Measurements from ENCODE around the gene DNAJC17. TPM values are rescaled to one million over a fixed set of nuclear protein-coding genes. Genes with fewer than 3 reads are reported as not detected.

Gene DNAJC17
- total RNA-seq, 1 donor from 2014 or later = 55.6 TPM

GRCh38 chr15:40764629-40765103 is 42.6 kb downstream of the DNAJC17 start:
- H3K27ac Mint-ChIP-seq (ENCODE audit: unreplicated experiment) = no peak overlapping the region
- TF ChIP-seq CTCF (IDR thresholded peaks at IDR 0.05; ENCODE audit: unreplicated experiment) = no peak

DNA sequence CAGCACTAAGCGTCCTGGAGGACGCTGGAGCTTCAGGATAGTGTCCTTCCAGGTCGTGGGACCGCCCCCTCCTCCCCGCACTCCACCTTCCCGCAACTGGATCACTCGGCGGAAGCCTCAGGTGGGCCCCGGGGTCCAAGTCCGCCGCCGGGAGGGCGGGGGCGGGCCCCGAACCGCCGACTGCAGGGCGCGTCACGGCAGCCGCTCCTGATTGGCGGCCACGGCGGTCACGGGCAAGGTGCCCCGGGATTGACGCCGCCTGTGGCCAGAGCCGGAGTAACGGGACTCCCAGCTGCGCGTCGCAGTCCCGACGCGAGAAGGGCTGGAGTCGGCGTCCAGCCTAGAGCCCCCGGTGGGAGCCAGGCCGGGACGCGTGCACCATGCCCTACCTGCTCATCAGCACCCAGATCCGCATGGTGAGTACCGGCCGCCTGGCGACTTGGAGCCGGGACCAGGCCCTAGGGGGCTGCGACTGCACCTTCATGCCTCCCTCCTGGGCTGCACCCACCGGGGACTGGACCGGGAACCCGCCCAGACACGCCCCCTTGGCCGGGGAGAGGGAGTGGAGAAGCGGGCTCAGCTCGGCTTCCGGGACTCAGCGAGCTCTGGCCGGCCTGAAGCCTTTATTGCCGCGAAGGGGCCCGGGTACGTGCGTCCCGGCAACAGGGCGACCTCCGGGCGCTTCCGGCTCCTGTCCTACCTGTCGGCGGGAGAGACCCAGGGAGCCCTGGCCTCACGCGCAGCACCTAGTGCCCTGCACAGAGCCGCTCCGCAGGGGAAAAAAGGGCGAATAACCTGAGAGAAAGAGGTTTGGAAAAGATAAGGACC is 43.3 kb downstream of the DNAJC17 start, which contains the start of gene GCHFR:
Gene GCHFR (plus strand): TSS at position 268 of the 828 bp plus-strand sequence. CDS start 113 bp downstream, at position 381.
- Mint-ChIP-seq H3K36me3 (ENCODE audit: low read depth, unreplicated experiment) (peaks cover 3% of the 10 kb centered on the region), H3K4me1 (ENCODE audit: unreplicated experiment) (peaks cover 13% of the 10 kb centered on the region), H3K27ac (ENCODE audit: unreplicated experiment) (no peak within 1 kb of the TSS), H3K4me3 (ENCODE audit: unreplicated experiment) (peak within 1 kb of the TSS; percentile 84), H3K27me3 (ENCODE audit: unreplicated experiment) (peaks cover 17% of the 10 kb centered on the region), H3K9me3 (ENCODE audit: unreplicated experiment) (no peaks in the 10 kb centered on the region)
- TF ChIP-seq CTCF (IDR thresholded peaks at IDR 0.05; ENCODE audit: unreplicated experiment) = no peak
- peak; percentile 71 for DNase-seq (ENCODE audit: low spot score)

More at GRCh38 chr15:40764629-40765103, 42.6 kb downstream of the DNAJC17 start:
- H3K4me3 Mint-ChIP-seq (ENCODE audit: unreplicated experiment) = peak overlapping the region; percentile 14
- H3K9me3 Mint-ChIP-seq (ENCODE audit: unreplicated experiment) = no peaks in the 10 kb centered on the region
- H3K27me3 Mint-ChIP-seq (ENCODE audit: unreplicated experiment) = peaks cover 17% of the 10 kb centered on the region
- H3K36me3 Mint-ChIP-seq (ENCODE audit: low read depth, unreplicated experiment) = peaks cover 3% of the 10 kb centered on the region
- no peak for DNase-seq (ENCODE audit: low spot score)
- peaks cover 13% of the 10 kb centered on the region for H3K4me1 Mint-ChIP-seq (ENCODE audit: unreplicated experiment)

DNA sequence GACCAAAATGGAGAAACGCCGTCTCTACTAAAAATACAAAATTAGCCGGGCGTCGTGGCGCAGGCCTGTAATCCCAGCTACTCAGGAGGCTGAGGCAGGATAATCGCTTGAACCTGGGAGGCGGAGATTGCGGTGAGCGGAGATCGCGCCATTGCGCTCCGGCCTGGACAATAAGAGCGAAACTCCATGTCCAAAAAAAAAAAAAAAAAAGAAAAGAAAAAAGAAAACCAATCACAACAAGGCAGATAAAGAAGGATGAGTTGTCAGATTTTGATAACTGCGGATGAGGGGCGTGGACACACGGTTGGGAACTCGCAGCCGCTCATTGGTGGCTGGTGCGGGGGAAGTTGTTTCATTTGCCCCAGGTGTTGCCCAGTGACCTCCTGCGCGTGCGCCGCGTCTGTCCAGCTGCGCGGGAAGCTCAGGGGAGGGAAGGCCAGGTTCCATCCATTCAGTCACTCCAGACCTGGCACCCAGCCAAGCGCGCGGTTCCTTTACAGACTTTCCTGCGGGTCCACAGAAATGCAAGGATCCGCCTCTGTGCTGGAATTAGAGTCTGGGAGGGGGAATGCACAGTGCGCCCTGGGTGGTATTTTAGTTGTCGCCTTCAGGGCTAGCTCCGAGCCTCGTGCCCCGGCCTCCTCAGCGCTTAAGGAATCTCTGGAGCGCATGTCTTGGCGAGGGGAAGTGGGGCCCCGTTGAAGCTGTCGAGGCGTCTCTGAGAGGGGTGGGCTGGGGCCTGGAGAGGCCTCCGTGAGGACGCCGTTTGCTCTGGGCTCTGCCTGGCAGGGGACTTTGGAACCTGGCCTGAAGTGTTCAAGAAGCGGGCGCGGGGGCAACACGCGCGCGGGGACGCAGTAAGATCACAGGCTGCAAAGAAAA is 44.1 kb downstream of the DNAJC17 start:
- no peak overlapping the region for H3K27ac Mint-ChIP-seq (ENCODE audit: unreplicated experiment)

DNA sequence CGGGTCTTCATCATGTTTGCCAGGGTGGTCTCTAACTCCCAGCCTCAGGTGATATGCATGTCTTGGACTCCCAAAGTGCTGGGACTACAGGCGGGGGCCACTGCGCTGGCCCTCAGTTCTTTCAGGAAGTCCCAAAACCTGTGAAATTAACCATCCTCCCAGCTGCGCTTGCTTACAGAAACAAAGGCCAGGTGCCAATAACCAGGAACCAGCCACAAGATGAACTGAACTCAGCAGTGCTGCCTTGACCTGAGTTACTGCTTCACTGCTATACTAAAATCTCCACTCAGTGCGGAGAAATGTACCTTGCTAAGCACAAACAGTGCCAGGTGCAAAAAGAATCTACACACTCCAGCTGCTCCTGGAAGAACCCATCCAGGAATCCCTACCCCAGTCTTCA is 47.3 kb downstream of the DNAJC17 start:
- Mint-ChIP-seq H3K36me3 (ENCODE audit: low read depth, unreplicated experiment) (peaks cover 6% of the 10 kb centered on the region), H3K27me3 (ENCODE audit: unreplicated experiment) (peaks cover 15% of the 10 kb centered on the region), H3K4me3 (ENCODE audit: unreplicated experiment) (no peak overlapping the region), H3K9me3 (ENCODE audit: unreplicated experiment) (no peaks in the 10 kb centered on the region), H3K27ac (ENCODE audit: unreplicated experiment) (no peak overlapping the region), H3K4me1 (ENCODE audit: unreplicated experiment) (peaks cover 12% of the 10 kb centered on the region)
- no peak for DNase-seq (ENCODE audit: low spot score)
- TF ChIP-seq CTCF (IDR thresholded peaks at IDR 0.05; ENCODE audit: unreplicated experiment) = no peak

More for the DNA sequence above, 44.1 kb downstream of the DNAJC17 start:
- peaks cover 17% of the 10 kb centered on the region for H3K27me3 Mint-ChIP-seq (ENCODE audit: unreplicated experiment)
- H3K9me3 Mint-ChIP-seq (ENCODE audit: unreplicated experiment) = no peaks in the 10 kb centered on the region
- peak; percentile 28 for DNase-seq (ENCODE audit: low spot score)
- H3K4me3 Mint-ChIP-seq (ENCODE audit: unreplicated experiment) = peak overlapping the region; percentile 84
- peaks cover 13% of the 10 kb centered on the region for H3K4me1 Mint-ChIP-seq (ENCODE audit: unreplicated experiment)
- H3K36me3 Mint-ChIP-seq (ENCODE audit: low read depth, unreplicated experiment) = peaks cover 3% of the 10 kb centered on the region
- TF ChIP-seq CTCF (IDR thresholded peaks at IDR 0.05; ENCODE audit: unreplicated experiment) = no peak
